ENCODE data around the gene AKNA.

Gene AKNA

GRCh38 chr9:114409103-114409780 lies 21.5 kb upstream of the AKNA start:
- peak in 1 of 2 experiments; percentile 43 for DNase-seq (ENCODE audit: low spot score in 2 of 2)

GRCh38 chr9:114408645-114409044 lies 20.9 kb upstream of the AKNA start:
- Histone ChIP-seq H3K4me3 (no peak overlapping the region), H3K9me3 (no peaks in the 10 kb centered on the region), H3K27me3 (ENCODE audit: low read depth) (no peaks in the 10 kb centered on the region), H3K4me1 (peaks cover 13% of the 10 kb centered on the region), H3K36me3 (replicated peaks) (no peaks in the 10 kb centered on the region)
- peak; percentile 56 to 74 for DNase-seq (ENCODE audit: low spot score in 2 of 2)
- in situ Hi-C loops (cut with MboI; ENCODE audit: low sequenced_read_pairs), result loop anchor here (10.0 kb wide), 2 partner anchors 246 to 606 kb away; partner anchors contain the start of gene TEX53

More at GRCh38 chr9:114409103-114409780, 21.5 kb upstream of the AKNA start:
- no peaks in the 10 kb centered on the region for H3K36me3 ChIP-seq (replicated peaks)
- in situ Hi-C loops (cut with MboI; ENCODE audit: low sequenced_read_pairs), result loop anchor here (10.0 kb wide), 2 partner anchors 246 to 606 kb away; partner anchors contain the start of gene TEX53
- H3K4me1 ChIP-seq, result peaks cover 13% of the 10 kb centered on the region
- no peak overlapping the region for H3K4me3 ChIP-seq
- H3K27me3 ChIP-seq (ENCODE audit: low read depth), result no peaks in the 10 kb centered on the region
- H3K9me3 ChIP-seq, result no peaks in the 10 kb centered on the region

GRCh38 chr9:114407889-114408288 lies 20.1 kb upstream of the AKNA start:
- in situ Hi-C loops (cut with MboI; ENCODE audit: low sequenced_read_pairs), result loop anchor here (10.0 kb wide), 2 partner anchors 247 to 607 kb away; partner anchors contain the start of gene TEX53
- H3K9me3 ChIP-seq, result no peaks in the 10 kb centered on the region
- DNase-seq (ENCODE audit: low spot score in 2 of 2), result no peak
- no peaks in the 10 kb centered on the region for H3K27me3 ChIP-seq (ENCODE audit: low read depth)
- no peak overlapping the region for H3K4me3 ChIP-seq
- no peaks in the 10 kb centered on the region for H3K36me3 ChIP-seq (replicated peaks)
- peaks cover 13% of the 10 kb centered on the region for H3K4me1 ChIP-seq

- H3K4me3 ChIP-seq, result no peak overlapping the region
- H3K27me3 ChIP-seq (ENCODE audit: low read depth), result no peaks in the 10 kb centered on the region
- DNase-seq (ENCODE audit: low spot score in 2 of 2), result no peak
- in situ Hi-C loops (cut with MboI; ENCODE audit: low sequenced_read_pairs), result loop anchor here (10.0 kb wide), 2 partner anchors 248 to 608 kb away; partner anchors contain the start of gene TEX53
- no peaks in the 10 kb centered on the region for H3K9me3 ChIP-seq
- no peaks in the 10 kb centered on the region for H3K36me3 ChIP-seq (replicated peaks)
- peaks cover 13% of the 10 kb centered on the region for H3K4me1 ChIP-seq
Observed at GRCh38 chr9:114406441-114406840, 18.7 kb upstream of the AKNA start.

GRCh38 chr9:114405294-114406034 lies 17.7 kb upstream of the AKNA start:
- H3K9me3 ChIP-seq, result no peaks in the 10 kb centered on the region
- in situ Hi-C loops (cut with MboI; ENCODE audit: low sequenced_read_pairs), result loop anchor here (10.0 kb wide), 2 partner anchors 249 to 609 kb away; partner anchors contain the start of gene TEX53
- DNase-seq (ENCODE audit: low spot score in 2 of 2), result peak; percentile 71 to 86
- H3K36me3 ChIP-seq (replicated peaks), result no peaks in the 10 kb centered on the region
- peaks cover 13% of the 10 kb centered on the region for H3K4me1 ChIP-seq
- no peak overlapping the region for H3K4me3 ChIP-seq
- H3K27me3 ChIP-seq (ENCODE audit: low read depth), result no peaks in the 10 kb centered on the region

- peaks cover 13% of the 10 kb centered on the region for H3K4me1 ChIP-seq
- in situ Hi-C loops (cut with MboI; ENCODE audit: low sequenced_read_pairs), result loop anchor here (10.0 kb wide), 2 partner anchors 250 to 610 kb away; partner anchors contain the start of gene TEX53
- H3K36me3 ChIP-seq (replicated peaks), result no peaks in the 10 kb centered on the region
- H3K9me3 ChIP-seq, result no peaks in the 10 kb centered on the region
- H3K4me3 ChIP-seq, result no peak overlapping the region
- H3K27me3 ChIP-seq (ENCODE audit: low read depth), result no peaks in the 10 kb centered on the region
- DNase-seq (ENCODE audit: low spot score in 2 of 2), result no peak
Observed at GRCh38 chr9:114404531-114404930, 16.7 kb upstream of the AKNA start.

- Histone ChIP-seq H3K4me3 (no peak overlapping the region), H3K36me3 (replicated peaks) (no peaks in the 10 kb centered on the region), H3K4me1 (peaks cover 1% of the 10 kb centered on the region), H3K27me3 (ENCODE audit: low read depth) (no peaks in the 10 kb centered on the region), H3K9me3 (no peaks in the 10 kb centered on the region)
- in situ Hi-C loops (cut with MboI; ENCODE audit: low sequenced_read_pairs), result loop anchor here (10.0 kb wide), 2 partner anchors 252 to 612 kb away; partner anchors contain the start of gene TEX53
- DNase-seq (ENCODE audit: low spot score in 2 of 2), result no peak
Observed at GRCh38 chr9:114403153-114403756, 15.5 kb upstream of the AKNA start.

- no peak for DNase-seq (ENCODE audit: low spot score in 2 of 2)
- peaks cover 6% of the 10 kb centered on the region for H3K4me1 ChIP-seq
- in situ Hi-C loops (cut with MboI; ENCODE audit: low sequenced_read_pairs), result loop anchor here (10.0 kb wide), 2 partner anchors 253 to 613 kb away; partner anchors contain the start of gene TEX53
Observed at GRCh38 chr9:114401344-114401743, 13.6 kb upstream of the AKNA start.

GRCh38 chr9:114400772-114401171 lies 13.0 kb upstream of the AKNA start:
- Histone ChIP-seq H3K36me3 (replicated peaks) (no peaks in the 10 kb centered on the region), H3K9me3 (no peaks in the 10 kb centered on the region), H3K4me3 (no peak overlapping the region), H3K4me1 (peaks cover 6% of the 10 kb centered on the region), H3K27me3 (ENCODE audit: low read depth) (no peaks in the 10 kb centered on the region)
- DNase-seq (ENCODE audit: low spot score in 2 of 2), result no peak
- in situ Hi-C loops (cut with MboI; ENCODE audit: low sequenced_read_pairs), result loop anchor here (10.0 kb wide), 2 partner anchors 254 to 614 kb away; partner anchors contain the start of gene TEX53

More at GRCh38 chr9:114401344-114401743, 13.6 kb upstream of the AKNA start:
- no peak overlapping the region for H3K4me3 ChIP-seq
- H3K9me3 ChIP-seq, result no peaks in the 10 kb centered on the region
- H3K27me3 ChIP-seq (ENCODE audit: low read depth), result no peaks in the 10 kb centered on the region
- no peaks in the 10 kb centered on the region for H3K36me3 ChIP-seq (replicated peaks)

GRCh38 chr9:114400219-114400618 lies 12.4 kb upstream of the AKNA start:
- in situ Hi-C loops (cut with MboI; ENCODE audit: low sequenced_read_pairs), result loop anchor here (10.0 kb wide), 2 partner anchors 255 to 615 kb away; partner anchors contain the start of gene TEX53
- Histone ChIP-seq H3K4me1 (peaks cover 6% of the 10 kb centered on the region), H3K4me3 (no peak overlapping the region), H3K36me3 (replicated peaks) (no peaks in the 10 kb centered on the region), H3K27me3 (ENCODE audit: low read depth) (no peaks in the 10 kb centered on the region), H3K9me3 (no peaks in the 10 kb centered on the region)
- DNase-seq (ENCODE audit: low spot score in 2 of 2), result no peak

- no peak for DNase-seq (ENCODE audit: low spot score in 2 of 2)
- in situ Hi-C loops (cut with MboI; ENCODE audit: low sequenced_read_pairs), result no loop called here
- Histone ChIP-seq H3K9me3 (no peaks in the 10 kb centered on the region), H3K4me1 (peaks cover 6% of the 10 kb centered on the region), H3K4me3 (no peak overlapping the region), H3K36me3 (replicated peaks) (no peaks in the 10 kb centered on the region), H3K27me3 (ENCODE audit: low read depth) (no peaks in the 10 kb centered on the region)
Observed at GRCh38 chr9:114399381-114399780, 11.6 kb upstream of the AKNA start.

GRCh38 chr9:114397848-114398605 lies 10.2 kb upstream of the AKNA start:
- no peaks in the 10 kb centered on the region for H3K36me3 ChIP-seq (replicated peaks)
- peaks cover 6% of the 10 kb centered on the region for H3K4me1 ChIP-seq
- peak; percentile 90 to 98 for DNase-seq (ENCODE audit: low spot score in 2 of 2)
- in situ Hi-C loops (cut with MboI; ENCODE audit: low sequenced_read_pairs), result no loop called here
- no peaks in the 10 kb centered on the region for H3K9me3 ChIP-seq
- no peaks in the 10 kb centered on the region for H3K27me3 ChIP-seq (ENCODE audit: low read depth)
- peak overlapping the region; percentile 75 for H3K4me3 ChIP-seq
